Common myeloid progenitor, CD34-positive (primary cell): Measurements from ENCODE around the gene ZNF853.
"Not testable (repeated sequence)": the region's sequence is repeated elsewhere in the genome, so short reads cannot be mapped to it uniquely, and the experiment has no call there.

Experiments used
- CTCF ChIA-PET: fragments of 350-600 bp; sonication (Branson Sonifier 250); formaldehyde crosslinking; loops from one replicate; lab custom pipeline; 2021; ENCODE audit warnings: antibody characterized with exemption; lab: Charles Lee
- POLR2A ChIA-PET: fragments of 350-600 bp; sonication (Branson Sonifier 250); formaldehyde crosslinking; loops from one replicate; lab custom pipeline; 2021; ENCODE audit warnings: antibody characterized with exemption; lab: Charles Lee
- DNase-seq, 3 donors: peaks; one replicate each; pipeline versions ENCODE4 v3.0.0 to v3.0.0-alpha.2; 2013
- H3K27ac ChIP-seq, 2 experiments: 1 replicate in 1 of 2; 2 replicates in 1 of 2; pipeline ENCODE4 v1.7.0; 2013; ENCODE audit warnings: inconsistent platforms in 2 of 2, low read length in 2 of 2, mild to moderate bottlenecking in 2 of 2, low read depth in 1 of 2, moderate library complexity in 1 of 2; ENCODE audit not compliant: severe bottlenecking in 2 of 2, insufficient read depth in 1 of 2, poor library complexity in 1 of 2
- H3K27me3 ChIP-seq, 5 experiments: replicated peaks in 2 of 5; 1 replicate in 3 of 5; 2 replicates in 2 of 5; pipeline versions ENCODE4 v1.6.1 to v1.7.0; 2013; ENCODE audit warnings: low read length in 4 of 5, mild to moderate bottlenecking in 2 of 5, moderate library complexity in 2 of 5, inconsistent platforms in 1 of 5; ENCODE audit not compliant: insufficient read depth in 5 of 5, control insufficient read depth in 4 of 5
- H3K36me3 ChIP-seq, 4 experiments: 1 replicate in 2 of 4; 2 replicates in 2 of 4; pipeline versions ENCODE4 v1.6.1 to v1.7.0; 2013; ENCODE audit warnings: low read length in 3 of 4, control low read depth in 1 of 4, mild to moderate bottlenecking in 1 of 4; ENCODE audit not compliant: control insufficient read depth in 4 of 4, insufficient read depth in 4 of 4
- H3K4me1 ChIP-seq, 4 experiments: 1 replicate in 3 of 4; 2 replicates in 1 of 4; pipeline versions ENCODE4 v1.6.1 to v1.7.1; 2013; ENCODE audit warnings: low read length in 3 of 4, mild to moderate bottlenecking in 3 of 4, control low read depth in 1 of 4, inconsistent platforms in 1 of 4, moderate library complexity in 1 of 4; ENCODE audit not compliant: control insufficient read depth in 4 of 4, insufficient read depth in 4 of 4; ENCODE audit errors: control extremely low read depth in 1 of 4
- H3K4me3 ChIP-seq, 7 experiments: 1 replicate in 4 of 7; 2 replicates in 3 of 7; pipeline versions ENCODE4 v1.5.1 to v1.7.0; 2013; ENCODE audit warnings: mild to moderate bottlenecking in 7 of 7, low read length in 6 of 7, moderate library complexity in 6 of 7, inconsistent platforms in 2 of 7, low read depth in 2 of 7, control low read depth in 1 of 7; ENCODE audit not compliant: insufficient read depth in 4 of 7, control insufficient read depth in 1 of 7; ENCODE audit errors: extremely low read depth in 1 of 7
- H3K9me3 ChIP-seq, 5 experiments: 1 replicate in 4 of 5; 2 replicates in 1 of 5; pipeline versions ENCODE4 v1.6.1 to v1.7.1; 2013; ENCODE audit warnings: low read length in 4 of 5, mild to moderate bottlenecking in 2 of 5, inconsistent platforms in 1 of 5, low read depth in 1 of 5, moderate library complexity in 1 of 5; ENCODE audit not compliant: control insufficient read depth in 4 of 5, insufficient read depth in 2 of 5; ENCODE audit errors: control extremely low read depth in 1 of 5
- WGBS: methylation state at CpG from one replicate; pipeline ENCODE4 v1.1.5; 2013; ENCODE audit not compliant: insufficient coverage; 5-methylcytosine and 5-hydroxymethylcytosine counted together

The ZNF853 gene

DNA sequence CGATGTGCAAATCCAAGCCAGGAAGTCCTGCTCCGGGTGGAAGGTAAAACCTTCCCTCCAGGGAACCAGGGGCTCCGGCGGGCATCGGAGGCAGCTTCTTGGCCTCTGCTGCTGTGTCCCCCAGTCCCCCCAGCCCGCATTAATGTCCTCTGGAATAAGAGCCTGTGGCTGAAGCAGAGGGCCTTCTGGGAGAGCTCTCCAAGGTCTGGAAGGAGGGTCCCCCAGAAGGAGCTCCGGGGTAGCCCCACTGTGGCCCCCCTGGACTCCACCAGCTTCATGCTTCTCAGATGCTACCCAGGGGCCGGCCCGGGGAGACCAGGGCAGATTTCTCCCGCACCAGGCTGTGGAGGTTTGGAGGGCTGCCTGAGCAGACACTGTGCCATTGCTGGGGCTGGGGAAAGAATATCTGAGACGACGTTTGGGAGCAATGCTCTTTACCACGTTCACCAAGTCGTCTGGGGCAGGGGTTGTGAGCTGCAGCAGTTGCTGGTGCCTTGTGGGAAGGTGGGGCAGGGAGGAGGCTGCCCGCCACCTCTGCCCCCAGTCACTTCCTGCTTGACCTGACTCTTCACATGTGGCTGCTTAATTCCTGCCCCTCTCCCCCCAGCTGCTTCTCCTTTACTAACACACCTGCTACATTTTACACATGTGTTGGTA lies 8.3 kb downstream of the ZNF853 start:
- Histone ChIP-seq H3K4me1 (peaks cover 0 to 8% (median 3%) of the 10 kb centered on the region in 4 experiments), H3K9me3 (no peaks in the 10 kb centered on the region), H3K4me3 (no peak overlapping the region), H3K36me3 (peaks cover 2 to 27% (median 5%) of the 10 kb centered on the region in 4 experiments), H3K27me3 (no peaks in the 10 kb centered on the region), H3K27ac (no peak overlapping the region)
- WGBS, result 87% methylated on average over 12 of the region's 15 CpGs
- peak in 2 of 3 donors; percentile 36 to 38 for DNase-seq
- ChIA-PET CTCF (no interaction called here), POLR2A (interaction anchor here (0.6 kb wide), 1 partner anchor 1912 kb away, joined by 3 read pairs; no protein-coding TSS in a partner anchor)

DNA sequence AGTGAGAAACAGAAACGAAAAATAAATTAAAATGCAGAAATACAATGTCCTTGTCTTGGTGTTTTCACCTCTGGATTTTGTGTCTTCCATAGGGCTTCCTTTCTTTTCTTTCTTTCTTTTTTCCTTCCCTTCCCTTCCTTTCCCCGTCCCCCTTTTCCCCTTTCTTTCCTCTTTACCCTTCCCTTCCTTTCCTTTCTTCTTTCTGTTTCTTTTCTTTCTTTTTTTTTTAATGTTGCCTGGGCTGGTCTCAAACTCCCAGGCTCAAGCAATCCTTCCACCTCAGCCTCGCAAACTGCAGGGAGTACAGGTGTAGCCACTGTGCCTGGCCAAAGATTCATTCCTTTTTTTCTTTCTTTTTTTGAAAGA lies 8.8 kb downstream of the ZNF853 start:
- H3K27ac ChIP-seq, result no peak overlapping the region
- ChIA-PET POLR2A (no interaction called here), CTCF (no interaction called here)
- DNase-seq, result no peak
- peaks cover 0 to 8% (median 3%) of the 10 kb centered on the region in 4 experiments for H3K4me1 ChIP-seq
- no peaks in the 10 kb centered on the region for H3K27me3 ChIP-seq
- 94% methylated on average over 2 of the region's 3 CpGs for WGBS
- no peaks in the 10 kb centered on the region for H3K9me3 ChIP-seq
- H3K36me3 ChIP-seq, result peaks cover 2 to 27% (median 5%) of the 10 kb centered on the region in 4 experiments
- no peak overlapping the region for H3K4me3 ChIP-seq

DNA sequence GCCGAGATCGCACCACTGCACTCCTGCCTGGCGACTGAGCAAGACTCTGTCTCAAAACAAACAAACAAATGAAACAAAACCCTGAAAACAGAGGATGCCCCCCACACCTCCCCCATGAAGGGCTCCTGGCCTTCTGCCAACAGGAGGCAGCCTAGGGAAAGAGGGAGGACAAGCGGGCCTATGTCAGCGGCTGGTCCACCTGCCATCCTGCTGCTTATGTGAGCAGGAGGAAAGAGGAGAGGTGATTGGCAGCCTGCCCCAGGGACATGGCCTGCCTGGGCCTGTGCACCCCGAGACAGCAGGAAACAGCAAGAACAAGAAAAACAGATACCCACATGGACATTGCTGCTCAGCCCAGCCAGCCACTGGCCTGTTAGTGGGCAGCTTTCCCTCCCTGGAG lies 12.6 kb downstream of the ZNF853 start:
- no CpG with 5 or more reads among the region's 6 CpGs for WGBS
- no peaks in the 10 kb centered on the region for H3K9me3 ChIP-seq
- POLR2A ChIA-PET, result no interaction called here
- CTCF ChIA-PET, result no interaction called here
- no peaks in the 10 kb centered on the region for H3K27me3 ChIP-seq
- H3K36me3 ChIP-seq, result peaks cover 0 to 2% (median under 1%) of the 10 kb centered on the region in 4 experiments
- H3K4me1 ChIP-seq, result peaks cover 0 to 8% (median 3%) of the 10 kb centered on the region in 4 experiments
- no peak overlapping the region for H3K27ac ChIP-seq
- H3K4me3 ChIP-seq, result no peak overlapping the region
- DNase-seq, result no peak

DNA sequence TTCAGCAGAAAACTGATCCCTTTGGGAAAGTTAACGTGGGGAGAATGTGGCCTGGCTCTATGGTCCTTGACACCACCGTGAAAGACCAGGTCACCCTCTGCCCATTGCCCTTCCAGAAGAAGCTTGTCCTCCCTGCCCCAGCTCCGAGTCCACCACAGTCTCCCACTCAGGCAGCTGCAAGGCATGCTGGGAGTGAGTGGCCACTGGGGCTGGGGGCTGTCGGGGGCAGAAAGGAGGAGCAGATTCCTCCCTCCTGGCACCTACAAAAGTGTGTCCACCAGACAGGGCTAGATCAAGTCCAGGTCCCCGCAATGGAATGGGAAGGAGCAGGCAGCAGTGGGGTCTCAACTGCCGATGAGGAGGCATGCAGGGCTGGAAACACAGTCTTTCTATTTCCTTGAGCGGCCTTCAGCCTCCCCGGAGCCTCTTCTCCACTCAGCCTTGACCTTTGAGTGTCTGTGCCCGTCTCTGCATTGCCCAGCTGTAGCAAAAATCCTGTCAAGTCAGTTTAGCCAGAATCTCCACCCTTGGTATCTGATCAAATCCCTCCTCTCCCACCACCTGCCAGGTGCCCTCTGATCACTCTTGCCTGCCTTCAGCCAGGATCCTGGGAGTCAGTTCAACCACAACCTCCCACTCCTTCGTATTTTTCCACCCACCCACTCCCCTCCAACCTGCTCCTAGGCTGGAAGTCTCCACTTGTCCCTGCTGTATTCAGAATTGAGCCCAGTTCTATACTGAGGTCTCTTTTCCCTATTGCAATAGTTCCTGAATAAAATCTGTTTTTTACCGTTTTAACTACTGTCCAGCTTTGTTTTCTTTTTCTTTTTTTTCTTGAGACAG lies 14.8 kb downstream of the ZNF853 start:
- peaks cover 0 to 4% (median 2%) of the 10 kb centered on the region in 4 experiments for H3K4me1 ChIP-seq
- H3K9me3 ChIP-seq, result no peaks in the 10 kb centered on the region
- POLR2A ChIA-PET, result no interaction called here
- no peaks in the 10 kb centered on the region for H3K36me3 ChIP-seq
- 95% methylated on average over 10 of the region's 11 CpGs for WGBS
- H3K4me3 ChIP-seq, result no peak overlapping the region
- no peak for DNase-seq
- no peak overlapping the region for H3K27ac ChIP-seq
- H3K27me3 ChIP-seq, result no peaks in the 10 kb centered on the region
- CTCF ChIA-PET, result interaction anchor here (0.9 to 1.3 kb wide), 2 partner anchors 9 to 18 kb away, joined by 3 to 4 read pairs; no protein-coding TSS in a partner anchor

DNA sequence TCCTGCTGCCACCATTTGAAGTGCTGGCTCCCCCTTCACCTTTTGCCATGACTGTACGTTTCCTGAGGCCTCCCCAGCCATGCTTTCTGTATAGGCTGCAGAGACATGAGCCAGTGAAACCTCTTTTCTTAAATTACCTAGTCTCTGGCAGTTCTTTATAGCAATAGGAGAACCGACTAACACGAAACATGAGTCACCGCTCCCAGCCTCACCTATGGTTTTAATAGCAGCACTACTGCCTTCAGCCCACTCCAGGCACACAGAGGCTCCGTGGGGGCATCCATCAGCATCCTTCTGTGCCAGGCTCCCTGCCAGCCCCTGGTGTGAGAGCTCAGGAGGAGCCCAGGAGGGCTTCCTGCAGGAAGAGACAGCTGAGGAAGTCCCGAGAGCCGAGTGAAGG lies 16.2 kb downstream of the ZNF853 start:
- no peaks in the 10 kb centered on the region for H3K36me3 ChIP-seq
- H3K27ac ChIP-seq, result no peak overlapping the region
- H3K4me3 ChIP-seq, result no peak overlapping the region
- DNase-seq, result no peak
- CTCF ChIA-PET, result interaction anchor here (0.6 to 1.3 kb wide), 3 partner anchors 10 to 20 kb away, joined by 3 to 5 read pairs (median 3); no protein-coding TSS in a partner anchor
- no peaks in the 10 kb centered on the region for H3K9me3 ChIP-seq
- POLR2A ChIA-PET, result interaction anchor here (0.6 kb wide), 1 partner anchor 281 kb away, joined by 3 read pairs; no protein-coding TSS in a partner anchor
- H3K4me1 ChIP-seq, result peaks cover 0 to 12% (median 8%) of the 10 kb centered on the region in 4 experiments
- 92% methylated on average over 6 of the region's 7 CpGs for WGBS
- no peaks in the 10 kb centered on the region for H3K27me3 ChIP-seq

DNA sequence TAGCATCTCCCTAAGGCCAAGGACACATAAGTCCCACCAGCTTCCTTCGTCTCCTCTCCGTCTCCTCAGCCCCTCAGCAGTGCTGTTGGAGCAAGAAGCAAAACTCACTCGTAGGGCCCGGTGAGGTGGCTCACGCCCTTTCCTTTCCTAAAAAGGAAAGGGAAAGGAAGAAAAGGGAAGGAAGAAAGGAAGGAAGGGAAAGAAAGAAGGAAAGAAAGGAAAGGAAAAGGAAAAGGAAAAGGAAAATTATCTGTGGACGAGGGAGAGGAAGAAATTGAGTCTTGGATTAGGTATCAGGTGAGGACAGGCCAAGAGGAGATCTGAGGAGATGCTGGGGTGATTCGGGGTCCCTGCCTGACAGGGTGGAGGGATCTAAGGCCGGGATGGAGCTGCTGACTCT lies 18.6 kb downstream of the ZNF853 start:
- no peak overlapping the region for H3K27ac ChIP-seq
- no peaks in the 10 kb centered on the region for H3K27me3 ChIP-seq
- no peak for DNase-seq
- CTCF ChIA-PET, result no interaction called here
- no peak overlapping the region for H3K4me3 ChIP-seq
- peaks cover 0 to 27% (median 19%) of the 10 kb centered on the region in 4 experiments for H3K4me1 ChIP-seq
- POLR2A ChIA-PET, result no interaction called here
- H3K36me3 ChIP-seq, result peaks cover 0 to 6% (median 0%) of the 10 kb centered on the region in 4 experiments
- H3K9me3 ChIP-seq, result no peaks in the 10 kb centered on the region
- 95% methylated on average over 5 of the region's 8 CpGs for WGBS

DNA sequence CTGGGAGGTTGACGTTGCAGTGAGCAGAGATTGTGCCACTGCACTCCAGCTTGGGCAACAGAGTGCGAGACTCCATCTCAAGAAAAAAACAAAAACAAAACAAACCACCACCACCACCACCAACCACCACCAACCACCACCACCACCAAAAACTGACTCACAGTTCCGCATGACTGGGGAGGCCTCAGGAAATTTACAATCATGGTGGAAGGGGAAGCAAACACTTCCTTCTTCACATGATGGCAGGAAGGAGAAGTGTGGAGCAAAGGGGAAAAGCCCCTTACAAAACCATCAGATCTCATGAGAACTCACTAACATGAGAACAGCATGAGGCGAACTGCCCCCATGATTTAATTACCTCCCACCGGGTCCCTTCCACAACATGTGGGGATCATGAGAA lies 19.6 kb downstream of the ZNF853 start:
- H3K4me3 ChIP-seq, POLR2A ChIA-PET, H3K27ac ChIP-seq, H3K27me3 ChIP-seq, H3K9me3 ChIP-seq, CTCF ChIA-PET: not testable (repeated sequence)
- DNase-seq, result peak; percentile 52 to 79 (median 71)
- Histone ChIP-seq H3K4me1 (peaks cover 0 to 36% (median 24%) of the 10 kb centered on the region in 4 experiments), H3K36me3 (peaks cover 0 to 15% (median 6%) of the 10 kb centered on the region in 4 experiments)
- 71% methylated on average over 2 of the region's 5 CpGs for WGBS
